Measurements from ENCODE around the gene NDUFB8.

DNA sequence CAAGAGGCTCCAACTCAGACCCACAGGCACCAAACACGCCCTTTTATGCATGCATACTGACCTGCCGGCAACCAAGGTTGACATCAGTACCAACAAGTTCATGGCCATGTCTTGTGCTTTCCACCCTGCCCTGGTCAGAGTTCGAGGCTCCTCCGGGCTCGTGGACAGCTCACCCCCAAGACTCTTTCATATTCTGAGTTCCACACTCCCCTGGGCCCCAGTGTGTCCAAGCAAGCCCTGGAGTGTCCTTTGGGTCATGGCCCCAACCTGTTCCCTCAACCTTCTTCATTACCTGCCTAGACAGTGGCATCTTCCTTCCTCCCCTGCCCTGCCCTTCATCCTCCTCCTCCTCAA is 46.6 kb upstream of the NDUFB8 start:
- TF ChIP-seq, protein P1, sequence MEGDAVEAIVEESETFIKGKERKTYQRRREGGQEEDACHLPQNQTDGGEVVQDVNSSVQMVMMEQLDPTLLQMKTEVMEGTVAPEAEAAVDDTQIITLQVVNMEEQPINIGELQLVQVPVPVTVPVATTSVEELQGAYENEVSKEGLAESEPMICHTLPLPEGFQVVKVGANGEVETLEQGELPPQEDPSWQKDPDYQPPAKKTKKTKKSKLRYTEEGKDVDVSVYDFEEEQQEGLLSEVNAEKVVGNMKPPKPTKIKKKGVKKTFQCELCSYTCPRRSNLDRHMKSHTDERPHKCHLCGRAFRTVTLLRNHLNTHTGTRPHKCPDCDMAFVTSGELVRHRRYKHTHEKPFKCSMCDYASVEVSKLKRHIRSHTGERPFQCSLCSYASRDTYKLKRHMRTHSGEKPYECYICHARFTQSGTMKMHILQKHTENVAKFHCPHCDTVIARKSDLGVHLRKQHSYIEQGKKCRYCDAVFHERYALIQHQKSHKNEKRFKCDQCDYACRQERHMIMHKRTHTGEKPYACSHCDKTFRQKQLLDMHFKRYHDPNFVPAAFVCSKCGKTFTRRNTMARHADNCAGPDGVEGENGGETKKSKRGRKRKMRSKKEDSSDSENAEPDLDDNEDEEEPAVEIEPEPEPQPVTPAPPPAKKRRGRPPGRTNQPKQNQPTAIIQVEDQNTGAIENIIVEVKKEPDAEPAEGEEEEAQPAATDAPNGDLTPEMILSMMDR (conservative IDR thresholded peaks at IDR 0.05; ENCODE audit: low read depth, low read length) = no peak
- no peak for TF ChIP-seq EZH2 (IDR thresholded peaks at IDR 0.05; ENCODE audit: borderline replicate concordance, low read depth, low read length, poor library complexity, severe bottlenecking)
